D721Med (cell line): Measurements from ENCODE around the gene AADAC.

Experiments
- DNase-seq: peaks from one replicate; pipeline ENCODE4 v3.0.0; 2011; ENCODE audit warnings: low spot score; ENCODE audit not compliant: insufficient read length
- FAIRE-seq: peaks from 2 replicates; lab custom pipeline; 2011; peaks lifted over from hg19 to GRCh38; lab: Jason Lieb, UNC
- TF ChIP-seq, protein P1 (sequence below): IDR thresholded peaks from 2 replicates; pipeline ENCODE4 v1.5.1; 2012; ENCODE audit warnings: mild to moderate bottlenecking, control low read depth; ENCODE audit not compliant: insufficient read depth; ENCODE audit errors: missing control alignments

AADAC gene

DNA sequence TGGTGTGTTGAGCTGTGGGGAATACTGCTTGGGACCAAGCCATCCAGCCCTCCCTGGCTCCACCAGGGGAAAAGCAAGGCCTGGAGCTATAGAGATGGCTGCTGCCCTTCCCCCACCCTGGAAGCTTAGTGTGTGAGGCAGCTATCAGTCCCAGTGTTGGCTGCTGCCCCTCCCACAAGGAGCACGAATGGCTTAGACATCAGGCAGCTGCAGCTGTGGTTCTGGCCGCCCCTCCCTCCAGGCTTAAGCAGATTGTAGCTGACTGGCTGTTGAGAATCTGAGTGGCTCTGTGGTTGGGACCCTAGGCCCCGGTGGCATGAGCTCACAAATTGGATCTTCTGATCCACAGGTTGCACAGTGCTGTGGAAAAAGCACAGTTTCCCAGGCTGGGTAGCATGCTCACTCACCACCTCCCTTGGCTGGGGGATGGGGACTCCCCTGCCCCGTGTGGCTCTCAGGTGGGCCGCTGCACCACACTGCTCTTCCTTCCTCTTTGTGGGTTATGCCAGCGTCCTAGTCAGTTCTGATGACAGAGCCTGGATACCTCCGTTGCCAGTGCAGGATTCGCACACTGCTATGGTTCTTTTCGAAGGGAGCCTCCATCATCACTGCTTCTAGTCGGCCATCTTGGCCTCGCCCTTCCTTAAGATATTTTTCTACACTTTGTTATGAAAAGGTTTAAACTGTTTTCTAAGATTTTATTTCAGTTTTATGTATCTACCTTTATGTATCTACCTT, 38.3 kb downstream of the AADAC start:
- no peak for DNase-seq
- TF ChIP-seq, protein P1, sequence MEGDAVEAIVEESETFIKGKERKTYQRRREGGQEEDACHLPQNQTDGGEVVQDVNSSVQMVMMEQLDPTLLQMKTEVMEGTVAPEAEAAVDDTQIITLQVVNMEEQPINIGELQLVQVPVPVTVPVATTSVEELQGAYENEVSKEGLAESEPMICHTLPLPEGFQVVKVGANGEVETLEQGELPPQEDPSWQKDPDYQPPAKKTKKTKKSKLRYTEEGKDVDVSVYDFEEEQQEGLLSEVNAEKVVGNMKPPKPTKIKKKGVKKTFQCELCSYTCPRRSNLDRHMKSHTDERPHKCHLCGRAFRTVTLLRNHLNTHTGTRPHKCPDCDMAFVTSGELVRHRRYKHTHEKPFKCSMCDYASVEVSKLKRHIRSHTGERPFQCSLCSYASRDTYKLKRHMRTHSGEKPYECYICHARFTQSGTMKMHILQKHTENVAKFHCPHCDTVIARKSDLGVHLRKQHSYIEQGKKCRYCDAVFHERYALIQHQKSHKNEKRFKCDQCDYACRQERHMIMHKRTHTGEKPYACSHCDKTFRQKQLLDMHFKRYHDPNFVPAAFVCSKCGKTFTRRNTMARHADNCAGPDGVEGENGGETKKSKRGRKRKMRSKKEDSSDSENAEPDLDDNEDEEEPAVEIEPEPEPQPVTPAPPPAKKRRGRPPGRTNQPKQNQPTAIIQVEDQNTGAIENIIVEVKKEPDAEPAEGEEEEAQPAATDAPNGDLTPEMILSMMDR: no peak
- FAIRE-seq: no peak

DNA sequence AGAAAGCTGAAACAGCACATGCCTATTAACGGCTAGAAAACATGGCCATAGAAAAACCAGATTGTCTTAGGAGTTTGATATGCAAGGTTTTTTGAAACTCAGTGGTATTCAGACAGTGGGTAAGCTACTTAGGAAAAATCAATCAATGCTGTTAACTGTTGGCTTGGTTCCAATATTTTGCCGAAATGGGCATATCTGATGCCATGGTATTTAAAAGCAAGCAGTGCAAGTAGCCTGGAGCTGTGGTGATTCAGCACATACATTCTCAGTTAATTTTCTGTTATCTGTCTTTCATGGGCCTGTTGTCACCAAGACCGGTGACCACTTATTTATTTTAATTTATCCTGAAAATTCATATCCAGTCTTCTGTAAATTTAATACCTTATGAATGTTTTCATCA, 42.2 kb downstream of the AADAC start:
- DNase-seq: no peak
- TF ChIP-seq, protein P1: no peak
- no peak for FAIRE-seq

DNA sequence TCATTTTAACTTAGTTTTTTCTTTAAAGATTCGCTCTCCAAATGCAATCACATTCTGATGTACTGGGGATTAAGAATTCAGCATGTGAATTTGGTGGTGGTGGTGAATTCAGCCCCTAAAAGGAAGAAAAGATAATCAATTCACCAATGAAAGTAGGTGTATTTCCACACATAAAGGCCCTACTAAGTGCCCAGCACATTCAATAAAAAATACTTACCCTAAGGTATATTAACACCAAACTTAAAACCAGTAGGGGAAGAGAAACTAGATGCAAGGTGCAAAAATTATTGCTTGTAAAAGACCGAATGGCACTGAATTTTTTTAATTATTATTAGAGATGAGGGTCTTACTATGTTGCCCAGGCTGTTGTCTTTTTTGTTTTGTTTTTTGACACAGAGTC, 42.7 kb downstream of the AADAC start:
- FAIRE-seq (no peak), DNase-seq (no peak)
- TF ChIP-seq, protein P1: no peak

DNA sequence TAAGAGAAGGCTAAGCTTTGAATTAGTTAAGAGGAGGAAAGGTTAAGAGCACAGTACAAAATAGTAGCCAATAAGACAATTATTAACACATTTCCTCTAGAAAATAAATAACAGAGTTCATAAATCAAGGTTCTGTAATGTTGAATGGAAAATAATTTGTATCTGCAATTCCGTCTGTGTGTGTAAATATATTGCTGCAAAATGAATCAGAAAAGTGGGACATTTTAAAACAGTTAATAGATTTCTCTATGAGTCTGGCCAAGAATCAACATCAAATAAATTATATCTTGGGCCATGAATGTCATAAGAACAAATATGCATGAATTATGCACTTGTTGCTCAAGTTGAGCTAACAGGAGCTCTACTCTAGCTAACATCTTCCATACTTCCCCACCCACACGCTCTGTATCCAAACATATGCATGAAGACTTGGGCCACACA, 45.3 kb downstream of the AADAC start:
- DNase-seq: no peak
- FAIRE-seq: no peak
- TF ChIP-seq, protein P1: no peak

DNA sequence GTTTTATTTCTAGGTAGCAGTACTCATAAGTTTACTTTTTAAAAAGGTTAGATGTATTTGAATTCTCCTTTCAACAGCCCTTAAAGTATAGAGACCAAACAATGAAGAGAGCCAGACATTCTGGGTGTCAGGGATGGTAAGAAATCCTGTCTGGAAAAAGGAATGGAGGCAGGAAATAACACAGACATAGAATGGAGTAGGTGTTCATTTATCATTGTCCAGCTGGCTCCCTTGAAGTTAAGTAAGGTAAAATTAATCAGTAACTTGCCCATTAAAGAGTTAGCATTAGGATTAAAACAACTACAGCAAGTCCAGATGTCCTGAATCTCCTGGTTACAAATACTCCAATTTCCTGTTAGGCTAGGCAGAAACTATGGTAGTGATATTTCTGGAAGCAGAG, 46.0 kb downstream of the AADAC start:
- TF ChIP-seq, protein P1: no peak
- FAIRE-seq: no peak

DNA sequence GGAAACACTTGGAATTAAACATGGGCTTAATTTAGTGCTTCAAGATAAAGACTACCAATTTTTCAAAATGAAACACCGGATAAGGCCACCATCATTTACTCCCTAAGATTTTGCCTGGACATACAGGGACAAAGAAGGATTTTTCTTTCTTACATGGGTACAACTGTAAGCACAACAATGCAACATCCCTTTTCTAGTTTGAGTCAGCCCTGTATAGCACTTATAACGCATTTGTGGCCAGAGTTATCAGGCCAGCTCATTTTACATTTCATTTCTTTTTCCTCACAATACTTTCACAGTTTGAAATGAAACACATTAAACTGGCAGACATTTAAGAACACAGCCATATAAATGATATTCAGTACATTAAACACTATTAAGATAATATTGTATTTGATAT, 49.7 kb downstream of the AADAC start:
- FAIRE-seq (no peak), DNase-seq (no peak)
- TF ChIP-seq, protein P1: no peak

More for the DNA sequence above, 46.0 kb downstream of the AADAC start:
- no peak for DNase-seq

DNA sequence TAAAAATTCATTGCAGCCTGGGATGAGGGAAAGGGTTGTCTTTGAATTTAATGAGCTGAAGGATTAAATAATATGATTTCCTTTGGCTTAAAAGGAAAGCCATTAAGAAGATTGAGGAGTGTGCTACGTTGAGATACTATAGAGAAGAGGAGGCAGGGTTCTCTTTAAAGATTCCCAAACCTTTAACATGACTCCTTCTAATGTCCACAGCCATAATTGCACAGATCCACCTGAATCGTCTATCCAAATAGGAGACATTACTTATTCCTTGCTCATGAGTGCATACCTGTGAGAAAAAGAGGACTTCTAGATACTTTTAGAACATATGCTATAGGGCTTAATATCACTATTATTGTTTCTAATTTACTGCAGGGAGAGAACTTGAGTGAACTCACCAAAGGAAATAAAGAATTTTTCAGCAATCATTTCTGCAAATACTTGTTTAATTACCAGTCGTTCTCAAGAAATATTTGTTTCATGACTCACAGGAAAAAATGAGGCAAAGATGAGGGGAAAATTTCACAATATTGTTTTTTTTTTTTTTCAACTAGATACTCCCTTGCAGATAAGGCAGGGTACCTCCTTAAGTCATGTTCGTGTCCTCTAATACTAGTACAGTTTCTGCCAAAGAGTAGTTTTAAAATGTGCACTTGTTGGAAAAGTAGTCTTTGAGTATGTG, 50.6 kb downstream of the AADAC start:
- TF ChIP-seq, protein P1: no peak
- DNase-seq (no peak), FAIRE-seq (no peak)
